ENCODE results near the gene MTFMT.

MTFMT gene

DNA sequence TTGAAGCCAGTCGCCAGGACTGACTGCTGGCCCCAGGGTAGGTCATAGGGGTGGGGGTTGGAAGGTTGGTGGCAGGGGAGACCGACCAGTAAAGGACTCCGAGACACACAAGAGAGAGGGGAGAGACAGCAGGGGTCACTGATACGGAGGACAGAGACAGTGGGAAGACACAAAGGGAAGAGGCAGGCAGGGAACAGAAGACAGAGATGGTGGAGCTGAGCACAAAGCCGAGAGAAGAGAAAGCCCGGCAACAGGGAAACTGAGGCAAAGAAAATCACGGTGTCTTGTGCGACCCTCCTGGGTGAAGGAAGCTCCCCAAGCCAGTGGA is 37.8 kb upstream of the MTFMT start:
- TF ChIP-seq, protein P1, sequence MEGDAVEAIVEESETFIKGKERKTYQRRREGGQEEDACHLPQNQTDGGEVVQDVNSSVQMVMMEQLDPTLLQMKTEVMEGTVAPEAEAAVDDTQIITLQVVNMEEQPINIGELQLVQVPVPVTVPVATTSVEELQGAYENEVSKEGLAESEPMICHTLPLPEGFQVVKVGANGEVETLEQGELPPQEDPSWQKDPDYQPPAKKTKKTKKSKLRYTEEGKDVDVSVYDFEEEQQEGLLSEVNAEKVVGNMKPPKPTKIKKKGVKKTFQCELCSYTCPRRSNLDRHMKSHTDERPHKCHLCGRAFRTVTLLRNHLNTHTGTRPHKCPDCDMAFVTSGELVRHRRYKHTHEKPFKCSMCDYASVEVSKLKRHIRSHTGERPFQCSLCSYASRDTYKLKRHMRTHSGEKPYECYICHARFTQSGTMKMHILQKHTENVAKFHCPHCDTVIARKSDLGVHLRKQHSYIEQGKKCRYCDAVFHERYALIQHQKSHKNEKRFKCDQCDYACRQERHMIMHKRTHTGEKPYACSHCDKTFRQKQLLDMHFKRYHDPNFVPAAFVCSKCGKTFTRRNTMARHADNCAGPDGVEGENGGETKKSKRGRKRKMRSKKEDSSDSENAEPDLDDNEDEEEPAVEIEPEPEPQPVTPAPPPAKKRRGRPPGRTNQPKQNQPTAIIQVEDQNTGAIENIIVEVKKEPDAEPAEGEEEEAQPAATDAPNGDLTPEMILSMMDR (IDR thresholded peaks at IDR 0.05; ENCODE audit: low read depth, low read length, missing control alignments), result no peak
- H3K4me3 ChIP-seq (replicated peaks; ENCODE audit: low read depth, low read length), result peak overlapping the region; percentile 40
- no peak for DNase-seq (ENCODE audit: extremely low read depth, low read depth)

DNA sequence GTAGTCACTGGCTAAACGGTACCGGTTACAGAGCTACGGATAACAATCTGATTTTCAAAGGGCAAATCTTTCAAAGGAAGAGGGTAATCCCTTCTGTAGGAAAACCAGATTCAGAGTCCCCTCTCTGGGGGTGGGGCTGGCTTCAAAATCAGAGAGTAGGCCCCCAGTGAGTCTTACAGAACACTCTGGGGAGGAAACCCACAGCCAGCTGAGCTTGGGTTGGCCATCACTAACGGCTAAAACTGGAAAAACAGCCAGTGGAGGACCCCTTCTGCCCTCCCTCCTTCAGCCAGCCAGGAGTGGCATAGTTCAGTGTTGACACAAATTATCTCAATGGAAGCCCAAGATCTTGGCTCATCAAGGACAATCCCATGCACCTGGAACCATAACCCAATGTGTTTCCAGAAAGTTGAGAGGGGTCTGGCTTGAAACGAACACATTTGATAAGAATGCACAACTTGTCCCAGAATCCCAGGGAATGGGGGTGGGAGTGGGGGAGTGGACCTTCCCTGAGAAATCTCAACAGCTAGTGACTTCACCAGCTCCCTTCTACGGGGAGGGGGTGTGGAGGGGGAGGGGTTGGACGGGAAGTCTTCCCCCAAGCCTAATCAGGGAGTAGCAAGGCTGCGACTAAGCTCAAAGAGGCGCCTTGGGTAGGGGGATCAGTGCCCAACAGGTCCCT is 37.3 kb upstream of the MTFMT start:
- H3K4me3 ChIP-seq (replicated peaks; ENCODE audit: low read depth, low read length), result peak overlapping the region; percentile 40
- TF ChIP-seq, protein P1 (IDR thresholded peaks at IDR 0.05; ENCODE audit: low read depth, low read length, missing control alignments), result no peak
- DNase-seq (ENCODE audit: extremely low read depth, low read depth), result no peak

DNA sequence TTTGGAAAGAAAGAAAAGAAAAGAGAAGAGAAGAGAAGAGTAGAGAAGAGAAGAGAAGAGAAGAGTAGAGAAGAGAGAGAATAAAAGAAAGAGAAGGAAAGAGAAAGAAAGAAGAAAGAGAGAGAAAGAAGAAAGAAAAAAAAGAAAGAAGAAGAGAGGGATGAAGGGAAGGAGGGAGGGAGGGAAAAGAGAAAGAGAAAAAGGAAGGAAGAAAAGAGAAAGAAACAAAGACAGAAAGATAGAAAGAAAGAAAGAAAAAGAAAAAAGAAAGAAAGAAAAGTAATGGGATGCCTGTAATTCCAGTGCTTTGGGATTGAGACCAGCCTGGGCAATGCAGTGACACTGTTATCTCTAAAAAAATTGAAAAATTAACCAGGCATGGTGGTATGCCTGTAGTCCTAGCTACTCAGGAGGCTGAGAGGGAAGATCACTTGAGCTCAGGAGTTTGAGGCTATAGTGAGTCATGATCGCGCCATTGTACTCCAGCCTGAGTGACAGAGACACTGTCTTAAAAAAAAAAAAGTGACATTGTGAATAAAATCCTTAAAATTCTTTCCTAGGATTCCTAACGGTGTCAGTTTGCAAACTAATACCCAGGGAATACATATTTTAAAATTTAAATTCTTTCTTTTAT is 36.7 kb upstream of the MTFMT start:
- H3K4me3 ChIP-seq (replicated peaks; ENCODE audit: low read depth, low read length), result no peak overlapping the region
- no peak for DNase-seq (ENCODE audit: extremely low read depth, low read depth)
- TF ChIP-seq, protein P1 (IDR thresholded peaks at IDR 0.05; ENCODE audit: low read depth, low read length, missing control alignments), result no peak

DNA sequence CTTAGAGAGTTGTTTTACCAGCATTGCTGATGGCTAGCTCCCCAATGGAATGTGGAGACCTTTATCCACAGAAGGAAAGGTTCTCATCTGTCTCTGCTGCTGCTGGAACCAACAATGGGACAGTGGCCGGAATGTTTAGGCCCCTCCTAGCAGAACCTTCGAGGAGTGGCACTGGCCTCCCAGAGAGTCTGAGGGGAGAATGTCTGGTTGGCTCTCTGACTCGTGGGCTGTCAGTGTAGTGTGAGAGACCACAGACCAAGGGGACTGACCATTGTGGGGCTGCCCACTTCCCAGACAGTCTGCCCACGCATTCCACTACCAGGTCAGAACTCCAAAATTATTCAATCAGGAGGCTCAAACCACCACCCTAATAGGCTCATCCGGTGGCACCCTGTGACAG is 33.3 kb upstream of the MTFMT start:
- DNase-seq (ENCODE audit: extremely low read depth, low read depth), result no peak
- TF ChIP-seq, protein P1 (IDR thresholded peaks at IDR 0.05; ENCODE audit: low read depth, low read length, missing control alignments), result no peak
- H3K4me3 ChIP-seq (replicated peaks; ENCODE audit: low read depth, low read length), result no peak overlapping the region

DNA sequence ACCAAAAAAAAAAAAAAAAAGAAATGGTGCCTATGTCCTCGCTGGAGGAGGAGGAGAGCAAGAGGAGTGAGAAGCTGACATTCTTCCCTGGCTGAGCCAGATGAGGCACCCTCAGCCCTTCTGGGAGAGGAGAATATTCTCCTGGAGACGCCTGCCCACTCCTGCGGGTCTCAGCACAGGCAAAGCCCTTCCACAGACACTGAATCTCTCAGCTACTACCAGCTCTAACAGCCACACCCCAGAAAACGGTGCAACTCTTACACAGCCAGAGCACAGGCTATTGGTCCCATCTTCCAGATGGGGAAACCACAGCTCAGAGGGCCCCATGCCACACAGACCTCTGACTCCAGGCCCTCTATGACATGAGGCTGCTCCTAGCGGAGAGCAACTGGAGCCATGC is 32.6 kb upstream of the MTFMT start:
- H3K4me3 ChIP-seq (replicated peaks; ENCODE audit: low read depth, low read length), result no peak overlapping the region
- DNase-seq (ENCODE audit: extremely low read depth, low read depth), result no peak
- TF ChIP-seq, protein P1 (IDR thresholded peaks at IDR 0.05; ENCODE audit: low read depth, low read length, missing control alignments), result no peak

DNA sequence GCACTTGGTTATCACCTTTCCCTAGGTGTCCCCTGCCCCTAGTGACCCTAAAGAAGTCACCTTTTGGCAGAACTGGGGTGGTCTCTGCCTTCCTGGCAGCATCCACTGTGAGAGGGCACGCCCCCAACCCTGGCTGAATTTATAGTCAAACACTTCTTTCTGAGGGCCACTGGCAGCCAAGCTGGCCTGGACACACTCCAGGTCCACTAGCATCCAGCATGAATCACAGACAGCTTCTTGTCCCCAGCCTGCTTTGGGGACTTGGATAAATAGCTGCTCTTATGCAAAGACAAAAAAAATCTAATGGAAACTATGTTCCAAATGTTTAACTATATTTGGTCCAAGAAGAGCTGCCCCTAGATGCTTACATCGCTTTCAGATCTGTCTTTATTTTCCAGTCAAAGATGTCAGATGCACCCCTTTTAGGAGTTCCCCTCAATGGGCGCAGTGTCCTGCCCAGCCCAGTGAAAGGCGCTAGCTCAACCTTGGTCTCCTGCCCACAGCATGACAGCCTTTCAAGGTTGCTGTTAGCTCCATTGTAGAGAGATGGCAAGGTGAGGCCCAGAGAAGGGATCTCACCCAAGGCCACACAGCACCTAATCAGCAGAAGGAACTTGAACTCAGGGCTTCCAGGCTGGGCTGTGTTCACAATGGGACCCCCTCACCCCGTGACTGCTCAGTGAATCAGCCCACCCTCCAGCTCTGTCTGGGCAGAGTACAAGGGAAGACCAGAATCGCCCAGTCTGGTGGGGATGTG is 31.4 kb upstream of the MTFMT start:
- TF ChIP-seq, protein P1 (IDR thresholded peaks at IDR 0.05; ENCODE audit: low read depth, low read length, missing control alignments), result no peak
- no peak overlapping the region for H3K4me3 ChIP-seq (replicated peaks; ENCODE audit: low read depth, low read length)
- no peak for DNase-seq (ENCODE audit: extremely low read depth, low read depth)

All from HFF-Myc (cell line).